Measurements from ENCODE around the gene CSTA. TPM values are rescaled to one million over a fixed set of nuclear protein-coding genes. Genes with fewer than 3 reads are reported as not detected.

CSTA gene
- total and polyA plus RNA-seq, 2 of the 8 experiments (the other 6 are each of a cell fraction or from before 2014, with no cell fraction given), result not detected

DNA sequence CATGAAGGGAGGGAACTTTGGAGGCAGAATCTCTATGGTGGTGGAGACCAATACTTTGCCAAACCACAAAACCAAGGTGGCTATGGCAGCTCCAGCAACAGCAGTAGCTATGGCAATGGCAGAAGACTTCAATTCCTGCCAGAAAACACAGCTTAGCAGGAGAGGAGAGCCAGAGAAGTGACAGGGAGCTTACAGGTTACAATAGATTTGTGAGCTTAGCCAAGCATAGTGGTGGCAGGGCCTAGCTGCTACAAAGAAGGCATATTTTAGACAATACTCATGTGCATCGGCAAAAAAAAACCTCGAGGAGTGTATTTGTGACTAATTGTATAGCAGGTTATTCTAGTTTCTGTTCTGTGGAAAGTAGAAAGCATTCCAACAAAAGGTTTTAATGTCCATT is 6.4 kb upstream of the CSTA start:
- WGBS, 2 experiments (ENCODE audit: extremely low coverage in 1 of 2, insufficient coverage in 1 of 2, insufficient read length in 1 of 2, insufficient replicate concordance in 2 of 2, low coverage in 1 of 2, low lambda C conversion rate in 2 of 2, missing lambda C conversion rate in 1 of 2), result 85% methylated on average over 2 of the region's 2 CpGs; no CpG with 5 or more reads in 1 of the 2 experiments
- H2BK5ac ChIP-seq (ENCODE audit: low read depth, low read length), result no peak overlapping the region
- H3K36me3 ChIP-seq (ENCODE audit: control insufficient read depth in 2 of 4, insufficient read depth in 4 of 4, low read length in 3 of 4), result no peaks in the 10 kb centered on the region
- FAIRE-seq (no peak), DNase-seq (ENCODE audit: low read depth in 1 of 2, low spot score in 2 of 2) (no peak)
- H4K91ac ChIP-seq (replicated peaks; ENCODE audit: insufficient read length, low read length), result no peak overlapping the region
- no peak overlapping the region for H4K8ac ChIP-seq (ENCODE audit: extremely low read depth, insufficient read depth, low read length)
- H3K23ac ChIP-seq (ENCODE audit: insufficient read length), result no peak overlapping the region
- H3K27ac ChIP-seq (ENCODE audit: low read depth, low read length), result no peak overlapping the region
- no peak overlapping the region for H3K14ac ChIP-seq (ENCODE audit: insufficient read length)
- no peak overlapping the region for H3K4me2 ChIP-seq (ENCODE audit: insufficient read depth in 1 of 2, low read depth in 2 of 2, low read length in 2 of 2)
- H4K5ac ChIP-seq (ENCODE audit: insufficient read length, low read depth, low read length), result no peak overlapping the region
- H2BK20ac ChIP-seq (ENCODE audit: low read length), result no peak overlapping the region
- peaks cover 0 to 5% of the 10 kb centered on the region in 2 experiments; a peak in 1 of 4 replicates for H3K9me3 ChIP-seq (ENCODE audit: insufficient read depth in 2 of 2, low read depth in 1 of 2, low read length in 1 of 2)
- no peak overlapping the region for H3K4ac ChIP-seq (replicated peaks; ENCODE audit: insufficient read length, low read depth, low read length)
- H3K23me2 ChIP-seq (ENCODE audit: low read depth, low read length), result 0 out of 2 replicates have a peak, but pooled peaks cover 2% of the 10 kb centered on the region
- no peak overlapping the region for H2AFZ ChIP-seq (ENCODE audit: low read length)
- no peak overlapping the region for H3K56ac ChIP-seq (replicated peaks; ENCODE audit: insufficient read length, low read depth, low read length)
- no peak overlapping the region for H2BK15ac ChIP-seq (ENCODE audit: low read length)
- no peak overlapping the region for H3K9ac ChIP-seq (replicated peaks in 1 of 4; ENCODE audit: extremely low read depth in 1 of 4, low read depth in 3 of 4, low read length in 3 of 4)
- peaks cover 0 to 3% (median 1%) of the 10 kb centered on the region in 4 experiments; a peak in 3 of 7 replicates for H3K4me1 ChIP-seq (replicated peaks in 1 of 4; ENCODE audit: control insufficient read depth in 3 of 4, insufficient read depth in 4 of 4, low read length in 3 of 4)
- H2BK12ac ChIP-seq (ENCODE audit: low read depth, low read length), result no peak overlapping the region
- H4K20me1 ChIP-seq (replicated peaks in 1 of 2; ENCODE audit: control insufficient read depth in 1 of 2, insufficient read depth in 2 of 2, low read length in 2 of 2), result no peaks in the 10 kb centered on the region
- H2AK5ac ChIP-seq (ENCODE audit: low read depth, low read length), result no peak overlapping the region
- no peaks in the 10 kb centered on the region; a peak in 1 of 7 replicates for H3K27me3 ChIP-seq (replicated peaks in 1 of 4; ENCODE audit: control insufficient read depth in 3 of 4, extremely low read depth in 1 of 4, insufficient read depth in 3 of 4, low read length in 3 of 4)
- H2BK120ac ChIP-seq (replicated peaks; ENCODE audit: low read depth, low read length), result no peak overlapping the region
- H3K79me1 ChIP-seq (ENCODE audit: low read depth, low read length), result no peaks in the 10 kb centered on the region
- ChIA-PET POLR2A (ENCODE audit: partially characterized antibody) (no interaction called here), CTCF (ENCODE audit: partially characterized antibody) (no interaction called here)
- H3K4me3 ChIP-seq (ENCODE audit: extremely low read depth in 1 of 4, insufficient read depth in 2 of 4, low read depth in 3 of 4, low read length in 4 of 4), result no peak overlapping the region
- no peak overlapping the region for H3K18ac ChIP-seq (ENCODE audit: extremely low read depth, low read length)
- H3K79me2 ChIP-seq (ENCODE audit: control insufficient read depth in 1 of 2, insufficient read depth in 2 of 2, low read length in 2 of 2), result no peaks in the 10 kb centered on the region
- TF ChIP-seq RNF2 (IDR thresholded peaks at IDR 0.05; ENCODE audit: borderline replicate concordance, low read depth, low read length, missing control alignments, poor library complexity, severe bottlenecking) (no peak), POU5F1 (IDR thresholded peaks at IDR 0.05; ENCODE audit: low read depth, low read length) (no peak), BRCA1 (IDR thresholded peaks at IDR 0.05; ENCODE audit: low read depth, low read length) (no peak), NRF1 (IDR thresholded peaks at IDR 0.05; ENCODE audit: low read depth, low read length) (no peak), RAD21 (IDR thresholded peaks at IDR 0.05 in 1 of 2, conservative IDR thresholded peaks at IDR 0.05 in 1 of 2; ENCODE audit: low read depth in 2 of 2, low read length in 2 of 2) (no peak), EGR1 (IDR thresholded peaks at IDR 0.05; ENCODE audit: borderline replicate concordance, low read depth, low read length) (no peak), POLR2AphosphoS5 (IDR thresholded peaks at IDR 0.05; ENCODE audit: low read depth, low read length) (no peak), BACH1 (IDR thresholded peaks at IDR 0.05; ENCODE audit: low read length) (no peak), POLR2A (IDR thresholded peaks at IDR 0.05; ENCODE audit: control extremely low read depth in 1 of 2, low read depth in 2 of 2, low read length in 2 of 2) (no peak), SAP30 (IDR thresholded peaks at IDR 0.05; ENCODE audit: insufficient read depth, insufficient replicate concordance, low read length) (no peak), SP1 (IDR thresholded peaks at IDR 0.05; ENCODE audit: low read depth, low read length) (no peak), SUZ12 (IDR thresholded peaks at IDR 0.05; ENCODE audit: low read length) (no peak), NANOG (IDR thresholded peaks at IDR 0.05; ENCODE audit: insufficient read depth, low read depth, low read length, poor library complexity, severe bottlenecking) (no peak)
- TF ChIP-seq, protein P1, sequence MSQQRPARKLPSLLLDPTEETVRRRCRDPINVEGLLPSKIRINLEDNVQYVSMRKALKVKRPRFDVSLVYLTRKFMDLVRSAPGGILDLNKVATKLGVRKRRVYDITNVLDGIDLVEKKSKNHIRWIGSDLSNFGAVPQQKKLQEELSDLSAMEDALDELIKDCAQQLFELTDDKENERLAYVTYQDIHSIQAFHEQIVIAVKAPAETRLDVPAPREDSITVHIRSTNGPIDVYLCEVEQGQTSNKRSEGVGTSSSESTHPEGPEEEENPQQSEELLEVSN (IDR thresholded peaks at IDR 0.05), result no peak

All from H1 (cell line).